ENCODE data around the gene ST6GALNAC3.

Gene ST6GALNAC3

DNA sequence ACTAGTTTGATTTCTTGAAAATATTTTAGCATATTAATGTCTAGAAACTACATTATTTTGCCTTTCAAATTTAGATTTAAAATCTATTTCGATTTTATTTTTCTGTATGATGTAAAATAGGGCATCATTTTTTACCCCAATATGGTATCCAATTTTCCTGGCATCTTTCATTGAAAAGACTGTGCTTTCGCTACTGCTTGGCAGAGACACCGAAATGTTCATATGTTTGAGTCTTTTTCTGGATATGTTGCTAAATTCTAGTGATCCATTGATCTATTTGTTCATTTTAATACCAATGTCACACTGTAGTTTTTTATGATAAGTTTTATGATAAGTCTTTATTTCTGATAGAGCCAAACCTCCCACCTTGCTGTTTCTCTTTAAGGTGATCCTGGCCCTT lies 24.3 kb downstream of the ST6GALNAC3 start:
- Histone ChIP-seq H3K27me3 (ENCODE audit: insufficient read depth, poor library complexity, severe bottlenecking) (peaks cover 6% of the 10 kb centered on the region), H3K4me1 (ENCODE audit: insufficient read depth, poor library complexity, severe bottlenecking) (no peaks in the 10 kb centered on the region), H3K27ac (ENCODE audit: poor library complexity, severe bottlenecking) (no peak overlapping the region), H3K36me3 (ENCODE audit: low read depth) (no peaks in the 10 kb centered on the region), H3K4me3 (ENCODE audit: severe bottlenecking) (no peak overlapping the region), H3K9me3 (ENCODE audit: severe bottlenecking) (no peaks in the 10 kb centered on the region)
- DNase-seq (ENCODE audit: low spot score) = no peak
- TF ChIP-seq, protein P1, sequence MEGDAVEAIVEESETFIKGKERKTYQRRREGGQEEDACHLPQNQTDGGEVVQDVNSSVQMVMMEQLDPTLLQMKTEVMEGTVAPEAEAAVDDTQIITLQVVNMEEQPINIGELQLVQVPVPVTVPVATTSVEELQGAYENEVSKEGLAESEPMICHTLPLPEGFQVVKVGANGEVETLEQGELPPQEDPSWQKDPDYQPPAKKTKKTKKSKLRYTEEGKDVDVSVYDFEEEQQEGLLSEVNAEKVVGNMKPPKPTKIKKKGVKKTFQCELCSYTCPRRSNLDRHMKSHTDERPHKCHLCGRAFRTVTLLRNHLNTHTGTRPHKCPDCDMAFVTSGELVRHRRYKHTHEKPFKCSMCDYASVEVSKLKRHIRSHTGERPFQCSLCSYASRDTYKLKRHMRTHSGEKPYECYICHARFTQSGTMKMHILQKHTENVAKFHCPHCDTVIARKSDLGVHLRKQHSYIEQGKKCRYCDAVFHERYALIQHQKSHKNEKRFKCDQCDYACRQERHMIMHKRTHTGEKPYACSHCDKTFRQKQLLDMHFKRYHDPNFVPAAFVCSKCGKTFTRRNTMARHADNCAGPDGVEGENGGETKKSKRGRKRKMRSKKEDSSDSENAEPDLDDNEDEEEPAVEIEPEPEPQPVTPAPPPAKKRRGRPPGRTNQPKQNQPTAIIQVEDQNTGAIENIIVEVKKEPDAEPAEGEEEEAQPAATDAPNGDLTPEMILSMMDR (IDR thresholded peaks at IDR 0.05; ENCODE audit: poor library complexity, severe bottlenecking) = no peak
- ATAC-seq (ENCODE audit: low read depth) = no peak

DNA sequence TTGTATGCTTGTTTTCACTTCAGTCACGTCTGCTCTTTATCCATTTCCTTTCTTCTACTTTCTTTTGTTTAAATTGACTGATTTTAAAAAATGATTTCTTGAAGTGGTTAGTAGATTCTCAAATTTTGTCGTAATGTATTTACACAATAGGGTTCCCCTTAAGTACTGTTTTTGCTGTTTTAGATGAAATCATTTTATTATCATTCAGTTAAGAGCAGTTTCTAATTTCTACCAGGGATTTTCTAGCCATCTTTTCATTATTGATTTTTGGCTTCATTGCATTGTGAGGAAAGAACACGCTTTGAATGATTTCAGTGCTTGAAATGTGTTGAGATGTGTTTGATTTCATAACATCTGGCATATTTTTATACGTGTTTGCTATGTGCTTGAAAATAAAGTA lies 27.0 kb downstream of the ST6GALNAC3 start:
- TF ChIP-seq, protein P1 (IDR thresholded peaks at IDR 0.05; ENCODE audit: poor library complexity, severe bottlenecking) = no peak
- Histone ChIP-seq H3K4me3 (ENCODE audit: severe bottlenecking) (no peak overlapping the region), H3K27ac (ENCODE audit: poor library complexity, severe bottlenecking) (no peak overlapping the region), H3K4me1 (ENCODE audit: insufficient read depth, poor library complexity, severe bottlenecking) (no peaks in the 10 kb centered on the region), H3K36me3 (ENCODE audit: low read depth) (no peaks in the 10 kb centered on the region), H3K9me3 (ENCODE audit: severe bottlenecking) (no peaks in the 10 kb centered on the region), H3K27me3 (ENCODE audit: insufficient read depth, poor library complexity, severe bottlenecking) (peaks cover 6% of the 10 kb centered on the region)
- no peak for DNase-seq (ENCODE audit: low spot score)
- ATAC-seq (ENCODE audit: low read depth) = no peak

DNA sequence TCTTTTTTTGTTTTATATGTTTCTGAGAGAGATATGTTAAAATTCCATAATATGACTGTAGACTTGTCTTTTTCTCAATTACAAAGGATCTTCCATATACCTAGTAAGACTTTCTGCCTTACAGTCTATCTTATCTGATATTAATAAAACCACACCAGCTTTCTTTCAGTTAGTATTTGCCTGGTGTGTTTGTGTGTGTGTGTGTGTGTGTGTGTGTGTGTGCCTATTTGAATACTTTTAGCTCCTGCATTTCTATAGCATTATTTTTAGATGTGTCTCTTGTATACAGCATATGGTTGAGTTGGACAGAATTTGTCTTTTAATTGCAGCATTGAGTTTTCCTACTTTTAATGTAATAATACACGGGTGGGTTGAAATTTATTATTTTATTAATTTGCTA lies 27.5 kb downstream of the ST6GALNAC3 start:
- ATAC-seq (ENCODE audit: low read depth) (no peak), DNase-seq (ENCODE audit: low spot score) (no peak)
- Histone ChIP-seq H3K4me3 (ENCODE audit: severe bottlenecking) (no peak overlapping the region), H3K27me3 (ENCODE audit: insufficient read depth, poor library complexity, severe bottlenecking) (peaks cover 6% of the 10 kb centered on the region), H3K9me3 (ENCODE audit: severe bottlenecking) (no peaks in the 10 kb centered on the region), H3K27ac (ENCODE audit: poor library complexity, severe bottlenecking) (no peak overlapping the region), H3K4me1 (ENCODE audit: insufficient read depth, poor library complexity, severe bottlenecking) (no peaks in the 10 kb centered on the region), H3K36me3 (ENCODE audit: low read depth) (no peaks in the 10 kb centered on the region)
- TF ChIP-seq, protein P1 (IDR thresholded peaks at IDR 0.05; ENCODE audit: poor library complexity, severe bottlenecking) = no peak

DNA sequence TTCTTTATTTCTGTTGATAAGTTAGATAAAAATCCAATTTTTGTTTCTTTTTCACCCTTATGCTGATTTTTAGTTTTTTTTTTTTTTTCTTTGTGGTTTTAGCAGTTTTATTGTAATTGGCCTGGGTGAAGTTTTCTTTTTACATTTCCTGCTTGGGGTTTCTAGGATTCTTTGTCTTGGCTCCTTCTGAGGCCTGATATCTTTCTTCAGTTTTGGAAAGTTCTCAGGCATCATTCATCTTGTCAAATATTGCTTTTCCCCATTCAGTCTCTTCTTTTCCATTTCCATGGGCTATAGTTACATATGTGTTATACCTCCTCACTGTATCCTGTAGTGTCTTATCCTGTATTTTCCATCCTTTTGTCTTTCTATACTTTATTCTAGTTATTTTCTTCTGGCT lies 28.5 kb downstream of the ST6GALNAC3 start:
- no peaks in the 10 kb centered on the region for H3K4me1 ChIP-seq (ENCODE audit: insufficient read depth, poor library complexity, severe bottlenecking)
- peaks cover 6% of the 10 kb centered on the region for H3K27me3 ChIP-seq (ENCODE audit: insufficient read depth, poor library complexity, severe bottlenecking)
- DNase-seq (ENCODE audit: low spot score) (no peak), ATAC-seq (ENCODE audit: low read depth) (no peak)
- H3K4me3 ChIP-seq (ENCODE audit: severe bottlenecking) = no peak overlapping the region
- no peaks in the 10 kb centered on the region for H3K9me3 ChIP-seq (ENCODE audit: severe bottlenecking)
- no peak overlapping the region for H3K27ac ChIP-seq (ENCODE audit: poor library complexity, severe bottlenecking)
- TF ChIP-seq, protein P1 (IDR thresholded peaks at IDR 0.05; ENCODE audit: poor library complexity, severe bottlenecking) = no peak
- no peaks in the 10 kb centered on the region for H3K36me3 ChIP-seq (ENCODE audit: low read depth)

DNA sequence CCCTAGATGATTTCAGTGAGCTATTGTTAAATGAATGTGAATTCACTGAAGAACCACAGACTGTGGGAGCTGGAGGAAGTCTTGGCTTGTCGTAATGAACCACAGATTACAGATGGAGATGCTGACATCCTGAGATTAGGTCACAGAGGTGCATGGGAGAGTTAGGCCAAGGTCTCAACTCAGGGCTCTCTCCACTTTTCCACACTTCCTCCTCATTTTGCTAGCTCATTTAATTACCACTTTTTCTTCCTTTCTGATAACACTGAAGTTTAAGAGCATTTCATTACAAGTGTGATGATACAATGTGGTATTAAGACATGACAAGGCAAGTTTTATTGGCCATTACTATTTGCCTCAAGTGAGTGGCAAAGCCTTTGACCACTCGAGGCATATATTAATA lies 30.8 kb downstream of the ST6GALNAC3 start:
- no peak overlapping the region for H3K27ac ChIP-seq (ENCODE audit: poor library complexity, severe bottlenecking)
- no peaks in the 10 kb centered on the region for H3K27me3 ChIP-seq (ENCODE audit: insufficient read depth, poor library complexity, severe bottlenecking)
- DNase-seq (ENCODE audit: low spot score) (no peak), ATAC-seq (ENCODE audit: low read depth) (no peak)
- TF ChIP-seq, protein P1 (IDR thresholded peaks at IDR 0.05; ENCODE audit: poor library complexity, severe bottlenecking) = no peak
- no peaks in the 10 kb centered on the region for H3K4me1 ChIP-seq (ENCODE audit: insufficient read depth, poor library complexity, severe bottlenecking)
- H3K36me3 ChIP-seq (ENCODE audit: low read depth) = no peaks in the 10 kb centered on the region
- H3K4me3 ChIP-seq (ENCODE audit: severe bottlenecking) = no peak overlapping the region
- H3K9me3 ChIP-seq (ENCODE audit: severe bottlenecking) = no peaks in the 10 kb centered on the region
